Measurements from ENCODE around the gene FRY. TPM values are rescaled to one million over a fixed set of nuclear protein-coding genes. Genes with fewer than 3 reads are reported as not detected.

The FRY gene
- total RNA-seq, 4 donors from 2014 or later, result 32.0 to 111 (median 63.8) TPM

DNA sequence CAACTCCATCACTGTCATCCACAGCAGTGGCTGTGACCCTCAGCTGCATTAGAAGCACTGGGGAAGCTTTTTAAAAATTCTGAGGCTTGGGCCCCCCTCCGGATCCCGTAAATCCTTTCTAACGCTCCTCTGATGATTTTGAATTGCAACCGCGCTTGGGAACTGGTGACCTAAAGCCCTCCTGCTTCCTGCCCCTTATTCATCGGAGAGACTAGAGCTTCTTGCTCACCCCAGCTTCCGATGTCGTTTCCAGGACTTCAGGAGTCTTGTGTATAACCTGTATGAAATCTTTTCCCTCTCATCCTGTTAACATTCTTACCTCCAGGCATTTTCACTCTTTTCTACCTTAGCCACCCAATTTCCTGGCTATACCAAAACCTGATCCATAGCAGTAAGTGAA, 268.8 kb downstream of the FRY start:
- Histone ChIP-seq H3K4me3 (no peak overlapping the region), H3K36me3 (no peaks in the 10 kb centered on the region), H3K27ac (no peak overlapping the region), H3K27me3 (no peaks in the 10 kb centered on the region), H3K9me3 (no peaks in the 10 kb centered on the region), H3K4me1 (no peaks in the 10 kb centered on the region)
- no peak for TF ChIP-seq POLR2A (IDR thresholded peaks at IDR 0.05)
- TF ChIP-seq, protein P1, sequence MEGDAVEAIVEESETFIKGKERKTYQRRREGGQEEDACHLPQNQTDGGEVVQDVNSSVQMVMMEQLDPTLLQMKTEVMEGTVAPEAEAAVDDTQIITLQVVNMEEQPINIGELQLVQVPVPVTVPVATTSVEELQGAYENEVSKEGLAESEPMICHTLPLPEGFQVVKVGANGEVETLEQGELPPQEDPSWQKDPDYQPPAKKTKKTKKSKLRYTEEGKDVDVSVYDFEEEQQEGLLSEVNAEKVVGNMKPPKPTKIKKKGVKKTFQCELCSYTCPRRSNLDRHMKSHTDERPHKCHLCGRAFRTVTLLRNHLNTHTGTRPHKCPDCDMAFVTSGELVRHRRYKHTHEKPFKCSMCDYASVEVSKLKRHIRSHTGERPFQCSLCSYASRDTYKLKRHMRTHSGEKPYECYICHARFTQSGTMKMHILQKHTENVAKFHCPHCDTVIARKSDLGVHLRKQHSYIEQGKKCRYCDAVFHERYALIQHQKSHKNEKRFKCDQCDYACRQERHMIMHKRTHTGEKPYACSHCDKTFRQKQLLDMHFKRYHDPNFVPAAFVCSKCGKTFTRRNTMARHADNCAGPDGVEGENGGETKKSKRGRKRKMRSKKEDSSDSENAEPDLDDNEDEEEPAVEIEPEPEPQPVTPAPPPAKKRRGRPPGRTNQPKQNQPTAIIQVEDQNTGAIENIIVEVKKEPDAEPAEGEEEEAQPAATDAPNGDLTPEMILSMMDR (IDR thresholded peaks at IDR 0.05), result no peak
- intact Hi-C loops (cut with DNase I; ENCODE audit: low total_unique reads), result no loop called here
- DNase-seq, result no peak

DNA sequence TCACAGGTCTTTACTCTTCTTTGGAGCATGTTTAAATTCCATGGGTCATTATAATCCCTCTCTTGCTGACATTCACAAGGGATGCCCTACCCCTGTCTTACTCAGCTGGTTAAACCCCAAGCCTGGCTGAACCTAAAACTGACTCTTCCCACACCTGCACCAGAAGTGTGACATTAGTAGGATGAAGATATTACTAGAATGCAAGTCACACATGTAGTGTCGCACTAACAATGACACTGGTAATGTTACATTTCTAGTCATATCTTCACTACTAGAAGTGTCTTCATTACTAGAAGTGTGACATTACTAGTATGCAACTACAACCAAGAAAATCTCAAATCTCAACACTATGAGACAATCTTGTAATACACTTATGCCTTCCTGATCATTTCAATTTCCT, 269.3 kb downstream of the FRY start:
- no peak for DNase-seq
- Histone ChIP-seq H3K27ac (no peak overlapping the region), H3K9me3 (no peaks in the 10 kb centered on the region), H3K36me3 (no peaks in the 10 kb centered on the region), H3K4me3 (no peak overlapping the region), H3K27me3 (no peaks in the 10 kb centered on the region), H3K4me1 (no peaks in the 10 kb centered on the region)
- intact Hi-C loops (cut with DNase I; ENCODE audit: low total_unique reads), result no loop called here
- TF ChIP-seq, protein P1 (IDR thresholded peaks at IDR 0.05), result no peak
- TF ChIP-seq POLR2A (IDR thresholded peaks at IDR 0.05), result no peak

DNA sequence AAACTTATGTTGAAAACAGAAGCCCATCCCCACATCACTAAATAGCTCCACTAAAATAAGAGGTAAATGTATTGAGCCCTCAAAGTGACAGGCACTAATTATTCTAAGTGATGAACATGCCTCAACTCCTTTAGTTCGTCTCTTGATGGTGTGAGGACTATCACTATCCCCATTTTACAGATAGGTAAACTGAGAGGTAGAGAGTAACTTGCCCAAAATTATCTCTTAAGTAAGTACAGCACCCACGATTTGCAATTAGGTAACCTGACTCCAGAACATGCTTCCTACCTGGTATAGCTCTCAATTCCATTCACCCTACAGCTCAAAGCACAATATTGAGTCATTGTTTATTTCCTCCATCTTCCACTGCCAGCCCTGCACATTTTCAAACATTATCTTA, 270.9 kb downstream of the FRY start:
- TF ChIP-seq, protein P1 (IDR thresholded peaks at IDR 0.05), result no peak
- no peak for TF ChIP-seq POLR2A (IDR thresholded peaks at IDR 0.05)
- intact Hi-C loops (cut with DNase I; ENCODE audit: low total_unique reads), result no loop called here
- no peaks in the 10 kb centered on the region for H3K36me3 ChIP-seq

DNA sequence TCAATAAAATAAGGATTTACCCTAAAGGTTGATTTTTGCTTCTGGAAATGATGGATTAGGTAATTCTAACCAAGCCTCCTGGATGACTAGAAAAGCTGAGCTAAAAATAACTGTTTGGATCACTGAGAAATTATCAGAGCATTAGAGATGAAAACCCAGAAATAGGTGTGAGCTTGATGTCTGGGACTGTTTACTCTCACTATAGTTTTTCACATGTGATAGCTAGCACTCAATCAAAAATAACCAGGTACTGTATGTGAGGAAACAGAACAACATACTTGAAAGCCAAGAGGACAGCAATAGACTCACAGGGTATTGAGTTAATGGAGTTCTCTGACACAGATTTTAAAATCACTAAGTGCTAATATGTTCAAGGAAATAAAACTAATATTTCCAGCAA, 274.1 kb downstream of the FRY start:
- no peaks in the 10 kb centered on the region for H3K27me3 ChIP-seq
- no peak for DNase-seq
- H3K9me3 ChIP-seq, result no peaks in the 10 kb centered on the region
- no peak overlapping the region for H3K27ac ChIP-seq
- H3K36me3 ChIP-seq, result no peaks in the 10 kb centered on the region
- intact Hi-C loops (cut with DNase I; ENCODE audit: low total_unique reads), result no loop called here
- H3K4me1 ChIP-seq, result peaks cover 0 to 6% of the 10 kb centered on the region in 2 donors
- TF ChIP-seq, protein P1 (IDR thresholded peaks at IDR 0.05), result no peak
- TF ChIP-seq POLR2A (IDR thresholded peaks at IDR 0.05), result no peak
- H3K4me3 ChIP-seq, result no peak overlapping the region

More for the DNA sequence above, 270.9 kb downstream of the FRY start:
- no peak for DNase-seq
- Histone ChIP-seq H3K9me3 (no peaks in the 10 kb centered on the region), H3K4me1 (no peaks in the 10 kb centered on the region), H3K27me3 (no peaks in the 10 kb centered on the region), H3K27ac (no peak overlapping the region), H3K4me3 (no peak overlapping the region)

DNA sequence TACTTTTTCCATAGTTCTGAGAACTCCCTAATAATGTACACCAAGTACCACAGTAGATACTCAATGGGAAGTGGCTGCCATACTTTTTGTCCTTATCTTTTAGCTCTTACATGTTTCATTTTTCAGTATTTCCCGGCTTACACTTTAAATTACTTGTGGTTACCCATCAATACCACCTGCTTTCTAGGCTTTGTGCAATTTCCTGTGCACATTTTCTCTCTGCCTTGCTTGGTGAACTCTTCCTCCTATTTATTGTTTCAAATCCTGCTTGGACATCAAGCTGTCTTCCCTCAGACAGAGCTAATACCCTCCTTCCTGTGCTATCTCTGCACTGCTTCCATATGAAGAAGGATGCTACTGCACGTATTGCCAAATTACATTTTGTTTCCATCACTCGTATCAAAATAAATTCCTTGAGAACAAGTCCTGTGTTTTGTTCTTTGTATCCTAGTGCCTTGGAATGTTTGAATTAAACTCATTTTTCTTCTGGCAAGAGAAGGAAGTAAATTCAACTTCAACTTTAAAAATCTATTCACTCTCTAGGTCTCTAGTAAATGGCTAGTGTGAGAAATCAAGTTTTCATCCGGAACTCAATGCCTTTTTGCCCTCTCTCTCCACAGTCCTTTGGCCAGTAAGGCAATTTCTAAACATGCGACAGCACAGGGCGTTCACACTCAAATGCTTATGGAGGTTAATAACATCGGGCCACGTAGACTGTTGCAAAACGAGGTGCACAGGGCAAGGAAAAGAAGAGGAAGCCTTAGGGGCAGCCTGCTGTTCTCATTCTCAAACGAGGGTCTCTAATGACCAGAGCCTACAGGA, 277.9 kb downstream of the FRY start:
- Histone ChIP-seq H3K36me3 (no peaks in the 10 kb centered on the region), H3K9me3 (no peaks in the 10 kb centered on the region), H3K4me3 (peak overlapping the region in 1 of 2 donors; percentile 18), H3K4me1 (peaks cover 0 to 6% of the 10 kb centered on the region in 2 donors), H3K27me3 (no peaks in the 10 kb centered on the region), H3K27ac (peak overlapping the region; percentile 13 to 67)
- intact Hi-C loops (cut with DNase I; ENCODE audit: low total_unique reads), result no loop called here
- no peak for TF ChIP-seq POLR2A (IDR thresholded peaks at IDR 0.05)
- TF ChIP-seq, protein P1 (IDR thresholded peaks at IDR 0.05), result no peak
- peak in 1 of 2 donors; percentile 29 for DNase-seq

Data from uterus (tissue), 4 donors.